Esophagus muscularis mucosa (tissue), 4 donors: Measurements from ENCODE around the gene KCNAB2. TPM values are rescaled to one million over a fixed set of nuclear protein-coding genes. Genes with fewer than 3 reads are reported as not detected.

Experiments used
- DNase-seq: peaks from one replicate; pipeline ENCODE4 v3.0.0-alpha.2; 2017; ENCODE audit errors: extremely low spot score
- H3K27ac ChIP-seq, 4 donors: fragments of 200-600 bp; sonication (generic); replicated peaks in 1 of 4; 1 replicate in 3 of 4; 2 replicates in 1 of 4; pipeline ENCODE4 v1.5.1; 2016 to 2019; ENCODE audit warnings: mild to moderate bottlenecking in 1 of 4
- H3K27me3 ChIP-seq, 4 donors: fragments of 200-600 bp; sonication (generic); one replicate each; pipeline versions ENCODE4 v1.5.1 to v1.6.0; 2016 to 2019
- H3K36me3 ChIP-seq, 4 donors: fragments of 200-600 bp; sonication (generic); one replicate each; pipeline ENCODE4 v1.5.1; 2016 to 2019
- H3K4me1 ChIP-seq, 4 donors: fragments of 200-600 bp; sonication (generic); one replicate each; pipeline ENCODE4 v1.5.1; 2016 to 2019
- H3K4me3 ChIP-seq, 4 donors: fragments of 200-600 bp; sonication (generic); 1 replicate in 2 of 4; 2 replicates in 2 of 4; pipeline ENCODE4 v1.5.1; 2016 to 2019; ENCODE audit warnings: mild to moderate bottlenecking in 4 of 4, moderate library complexity in 1 of 4
- H3K9me3 ChIP-seq, 4 donors: fragments of 200-600 bp; sonication (generic); 1 replicate in 3 of 4; 2 replicates in 1 of 4; pipeline ENCODE4 v1.5.1; 2016 to 2019
- EP300 ChIP-seq: sonication (generic); formaldehyde crosslinking; IDR thresholded peaks from one replicate; pipeline ENCODE4 v1.6.1; 2017; ENCODE audit warnings: antibody characterized with exemption
- POLR2A ChIP-seq: fragments of 450-650 bp; IDR thresholded peaks from one replicate; pipeline ENCODE4 v1.6.1; 2017; ENCODE audit warnings: antibody characterized with exemption, moderate library complexity, mild to moderate bottlenecking, low read depth
- POLR2AphosphoS5 ChIP-seq, 2 donors: sonication (generic); formaldehyde crosslinking; IDR thresholded peaks; one replicate each; pipeline ENCODE4 v1.6.1; 2017; ENCODE audit warnings: antibody characterized with exemption in 2 of 2
- WGBS: methylation state at CpG from one replicate; pipeline ENCODE4 v1.1.5; 2018; 5-methylcytosine and 5-hydroxymethylcytosine counted together
- intact Hi-C: fragments of 100-400 bp; cut with DNase I; formaldehyde crosslinking; loops from one replicate; pipeline ENCODE4 v1.15.1; 2023
- total RNA-seq, 4 donors: library from RNA; depleted of rRNA; stranded (reverse); fragments of >200 nt; gene quantifications; one replicate each; pipeline versions ENCODE4 v1.1.0 to v1.2.1, GENCODE V29; 2016
- TF ChIP-seq, protein P1 (sequence below), 3 experiments: fragments of 200-600 bp in 2 of 3; fragments of 450-650 bp in 1 of 3; sonication (generic) in 2 of 3; IDR thresholded peaks; one replicate each; pipeline ENCODE4 v1.5.1; 2017 to 2019; ENCODE audit warnings: antibody characterized with exemption in 3 of 3, mild to moderate bottlenecking in 2 of 3, moderate library complexity in 1 of 3

KCNAB2 gene
- total RNA-seq, 4 donors from 2014 or later, result 10.4 to 19.3 (median 13.2) TPM

DNA sequence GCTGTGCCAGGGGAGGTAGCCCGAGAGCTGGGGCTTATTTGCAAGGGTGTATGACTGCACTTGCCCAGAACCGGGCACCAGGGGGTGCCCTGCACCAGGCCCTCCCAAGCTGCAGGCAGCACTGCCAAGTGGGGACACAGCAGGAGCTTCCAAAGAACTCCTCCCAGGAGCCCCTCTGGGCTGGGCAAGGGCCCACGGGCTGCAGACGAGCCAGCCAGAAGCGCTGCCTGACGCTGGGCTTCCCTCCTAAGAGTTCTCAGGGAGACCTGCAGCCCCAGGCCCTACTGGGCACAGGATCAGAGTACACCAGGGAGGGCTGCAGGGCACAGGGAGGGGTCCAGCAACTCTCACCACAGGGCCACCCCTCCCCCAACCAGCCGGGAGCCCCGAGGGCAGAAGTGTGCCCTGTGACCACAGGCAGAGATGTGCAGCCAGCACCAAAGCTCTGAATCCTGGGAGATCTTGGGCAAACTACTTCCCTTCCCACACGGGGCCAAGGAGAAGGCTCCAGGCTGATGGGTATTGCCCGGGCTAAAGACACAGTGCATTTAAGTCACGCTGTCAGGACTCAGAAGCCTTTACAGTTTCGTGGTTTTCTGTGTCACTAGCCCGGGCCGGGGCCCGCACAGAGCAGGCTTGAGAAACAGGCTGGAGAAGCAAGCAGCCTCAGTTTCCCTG is 63.4 kb downstream of the KCNAB2 start:
- intact Hi-C loops, result no loop called here
- Histone ChIP-seq H3K9me3 (no peaks in the 10 kb centered on the region), H3K27me3 (peaks cover 0 to 53% (median 0%) of the 10 kb centered on the region in 4 donors), H3K4me3 (no peak overlapping the region), H3K27ac (no peak overlapping the region), H3K36me3 (peaks cover 0 to 7% (median 0%) of the 10 kb centered on the region in 4 donors), H3K4me1 (no peaks in the 10 kb centered on the region)
- 58% methylated on average over 8 of the region's 15 CpGs for WGBS
- TF ChIP-seq POLR2A (no peak), EP300 (no peak)
- TF ChIP-seq, protein P1, sequence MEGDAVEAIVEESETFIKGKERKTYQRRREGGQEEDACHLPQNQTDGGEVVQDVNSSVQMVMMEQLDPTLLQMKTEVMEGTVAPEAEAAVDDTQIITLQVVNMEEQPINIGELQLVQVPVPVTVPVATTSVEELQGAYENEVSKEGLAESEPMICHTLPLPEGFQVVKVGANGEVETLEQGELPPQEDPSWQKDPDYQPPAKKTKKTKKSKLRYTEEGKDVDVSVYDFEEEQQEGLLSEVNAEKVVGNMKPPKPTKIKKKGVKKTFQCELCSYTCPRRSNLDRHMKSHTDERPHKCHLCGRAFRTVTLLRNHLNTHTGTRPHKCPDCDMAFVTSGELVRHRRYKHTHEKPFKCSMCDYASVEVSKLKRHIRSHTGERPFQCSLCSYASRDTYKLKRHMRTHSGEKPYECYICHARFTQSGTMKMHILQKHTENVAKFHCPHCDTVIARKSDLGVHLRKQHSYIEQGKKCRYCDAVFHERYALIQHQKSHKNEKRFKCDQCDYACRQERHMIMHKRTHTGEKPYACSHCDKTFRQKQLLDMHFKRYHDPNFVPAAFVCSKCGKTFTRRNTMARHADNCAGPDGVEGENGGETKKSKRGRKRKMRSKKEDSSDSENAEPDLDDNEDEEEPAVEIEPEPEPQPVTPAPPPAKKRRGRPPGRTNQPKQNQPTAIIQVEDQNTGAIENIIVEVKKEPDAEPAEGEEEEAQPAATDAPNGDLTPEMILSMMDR (IDR thresholded peaks at IDR 0.05), result peak in 1 of 3 experiments; percentile 25
- no peak for DNase-seq

DNA sequence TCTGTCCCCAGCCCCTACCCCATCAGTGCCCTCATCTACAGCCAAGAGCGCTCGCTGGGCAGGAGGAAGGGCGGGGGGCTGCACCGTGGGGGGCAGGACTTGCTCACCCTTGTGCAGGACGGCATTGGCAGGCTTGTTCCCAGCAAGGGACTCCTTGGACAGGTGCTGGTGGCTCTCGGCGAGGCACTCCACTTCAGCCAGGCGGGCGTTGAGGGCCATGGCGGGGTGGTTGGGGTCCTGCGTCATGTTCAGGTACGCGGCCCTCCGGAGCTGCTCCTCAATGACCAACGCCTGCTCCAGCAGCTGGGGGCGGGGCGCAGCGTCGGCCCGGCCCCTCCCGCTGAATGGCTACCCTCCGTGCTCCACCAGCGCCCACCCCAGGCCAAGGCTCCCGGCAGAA is 64.0 kb downstream of the KCNAB2 start:
- TF ChIP-seq POLR2AphosphoS5 (IDR thresholded peaks at IDR 0.05), result no peak
- no peak for TF ChIP-seq POLR2A
- TF ChIP-seq, protein P1 (IDR thresholded peaks at IDR 0.05), result no peak
- TF ChIP-seq EP300, result no peak
- Histone ChIP-seq H3K36me3 (peaks cover 0 to 5% (median 0%) of the 10 kb centered on the region in 4 donors), H3K4me3 (no peak overlapping the region), H3K9me3 (no peaks in the 10 kb centered on the region), H3K27me3 (peaks cover 0 to 47% (median 0%) of the 10 kb centered on the region in 4 donors), H3K4me1 (no peaks in the 10 kb centered on the region), H3K27ac (no peak overlapping the region)
- intact Hi-C loops, result no loop called here
- DNase-seq, result no peak
- no CpG with 5 or more reads among the region's 24 CpGs for WGBS

DNA sequence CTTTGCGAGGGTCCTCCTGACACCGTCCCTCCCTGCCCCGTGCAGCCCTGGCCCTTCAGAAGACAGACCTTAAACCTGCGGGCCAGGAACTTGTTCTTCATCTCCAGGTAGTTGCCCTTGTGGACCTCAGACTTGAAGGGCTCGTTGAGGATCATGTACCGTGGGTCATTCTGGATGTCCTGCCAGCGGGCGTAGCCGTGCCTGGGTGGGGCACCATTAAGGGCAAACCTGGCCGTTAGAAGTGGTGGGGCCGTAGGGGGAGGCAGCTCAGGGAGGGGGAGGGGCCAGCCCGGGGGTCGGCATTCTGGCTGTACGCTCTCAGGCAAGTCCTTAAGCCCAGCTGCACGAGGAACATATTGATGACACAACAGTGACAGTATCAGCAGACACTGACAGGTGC is 64.6 kb downstream of the KCNAB2 start:
- no peak for DNase-seq
- intact Hi-C loops, result no loop called here
- WGBS, result 80% methylated on average over 1 of the region's 15 CpGs
- TF ChIP-seq, protein P1 (IDR thresholded peaks at IDR 0.05), result no peak
- TF ChIP-seq POLR2AphosphoS5 (IDR thresholded peaks at IDR 0.05), result no peak
- TF ChIP-seq POLR2A, result no peak
- TF ChIP-seq EP300, result no peak
- Histone ChIP-seq H3K4me1 (no peaks in the 10 kb centered on the region), H3K27me3 (peaks cover 0 to 41% (median 0%) of the 10 kb centered on the region in 4 donors), H3K27ac (no peak overlapping the region), H3K9me3 (peaks cover 0 to 2% (median 0%) of the 10 kb centered on the region in 4 donors), H3K36me3 (peaks cover 0 to under 1% (median 0%) of the 10 kb centered on the region in 4 donors), H3K4me3 (no peak overlapping the region)

DNA sequence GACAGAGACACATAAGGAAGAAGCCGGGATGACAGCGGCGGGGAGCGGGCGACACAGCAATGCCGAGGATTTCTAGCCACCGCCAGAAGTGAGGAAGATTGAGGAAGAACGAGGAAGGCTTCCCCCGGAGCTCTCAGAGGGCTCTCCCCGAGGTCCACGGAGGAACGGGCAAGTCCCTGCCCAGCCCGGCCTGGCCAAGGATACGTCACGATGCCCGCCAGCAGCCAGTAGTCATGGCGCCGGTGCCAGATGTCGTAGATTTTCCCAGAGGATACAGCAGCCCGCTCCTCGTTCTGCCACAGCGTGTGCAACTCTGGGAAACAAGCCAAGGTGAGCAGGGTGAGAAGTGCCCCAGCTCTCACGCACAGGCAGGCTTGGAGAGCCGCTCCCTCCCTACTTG is 65.9 kb downstream of the KCNAB2 start:
- intact Hi-C loops, result no loop called here

More for the DNA sequence above, 65.9 kb downstream of the KCNAB2 start:
- TF ChIP-seq POLR2A (no peak), EP300 (no peak), POLR2AphosphoS5 (IDR thresholded peaks at IDR 0.05) (no peak)
- TF ChIP-seq, protein P1 (IDR thresholded peaks at IDR 0.05), result no peak
- peaks cover 0 to 3% (median 0%) of the 10 kb centered on the region in 4 donors for H3K36me3 ChIP-seq
- H3K4me3 ChIP-seq, result no peak overlapping the region
- no peaks in the 10 kb centered on the region for H3K4me1 ChIP-seq
- peaks cover 0 to 29% (median 0%) of the 10 kb centered on the region in 4 donors for H3K27me3 ChIP-seq
- WGBS, result 83% methylated on average over 24 of the region's 24 CpGs
- no peak overlapping the region for H3K27ac ChIP-seq
- peaks cover 0 to 9% (median 0%) of the 10 kb centered on the region in 4 donors for H3K9me3 ChIP-seq
- no peak for DNase-seq
